Endothelial cell of umbilical vein (primary cell): ENCODE data around the gene WDR89.

Experiments used
- CTCF ChIP-seq, 2 donors: IDR thresholded peaks; 1 replicate in 1 of 2; 2 replicates in 1 of 2; pipeline ENCODE4 v1.5.1; 2011; ENCODE audit warnings: low read length in 2 of 2, mild to moderate bottlenecking in 2 of 2, moderate library complexity in 2 of 2, control low read depth in 1 of 2, inconsistent platforms in 1 of 2, low read depth in 1 of 2; ENCODE audit not compliant: insufficient read depth in 1 of 2; ENCODE audit errors: extremely low read depth in 1 of 2
- EZH2 ChIP-seq: IDR thresholded peaks from 2 replicates; pipeline ENCODE4 v1.6.1; 2012; ENCODE audit warnings: borderline replicate concordance, low read depth, mild to moderate bottlenecking, moderate library complexity, low read length, inconsistent platforms; ENCODE audit not compliant: severe bottlenecking
- JUN ChIP-seq: IDR thresholded peaks from 2 replicates; pipeline ENCODE4 v1.6.1; 2011; ENCODE audit warnings: borderline replicate concordance, low read depth; ENCODE audit not compliant: insufficient read length, insufficient read depth
- POLR2A ChIP-seq: IDR thresholded peaks from 2 replicates; pipeline ENCODE4 v1.6.1; 2012; ENCODE audit warnings: low read depth, mild to moderate bottlenecking, control low read depth, low read length
- POLR2AphosphoS5 ChIP-seq: IDR thresholded peaks from 2 replicates; pipeline ENCODE4 v1.6.1; 2012; ENCODE audit warnings: low read depth, mild to moderate bottlenecking, control low read depth, low read length, moderate library complexity; ENCODE audit not compliant: insufficient read depth

DNA sequence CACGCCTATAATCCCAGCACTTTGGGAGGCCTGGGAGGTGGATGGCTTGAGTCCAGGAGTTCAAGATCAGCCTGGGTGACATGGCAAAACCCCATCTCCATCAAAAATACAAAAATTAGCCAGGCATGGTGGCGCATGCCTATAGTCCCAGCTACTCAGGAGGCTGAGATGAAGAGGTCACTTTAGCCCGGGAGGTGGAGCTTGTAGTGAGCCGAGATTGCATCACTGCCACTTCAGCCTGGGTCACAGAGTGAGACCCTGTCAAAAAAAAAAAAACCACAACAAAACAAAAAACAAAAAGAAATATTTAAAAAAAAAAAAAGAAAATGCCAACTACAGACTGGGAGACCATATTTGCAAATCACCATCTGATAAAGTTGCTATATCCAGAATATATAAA lies 17.5 kb downstream of the WDR89 start:
- no peak for TF ChIP-seq CTCF (IDR thresholded peaks at IDR 0.05; ENCODE audit: extremely low read depth in 1 of 2, insufficient read depth in 1 of 2, low read depth in 1 of 2, low read length in 2 of 2)
- TF ChIP-seq POLR2A, result no peak
- TF ChIP-seq EZH2, result no peak
- no peak for TF ChIP-seq JUN
- no peak for TF ChIP-seq POLR2AphosphoS5
